ENCODE data around the gene STUB1. TPM values are rescaled to one million over a fixed set of nuclear protein-coding genes. Genes with fewer than 3 reads are reported as not detected.
A peak's percentile ranks its signal among the peaks of the same experiment; 100 is the strongest.

Gene STUB1
- total and polyA plus RNA-seq, 2 of the 8 experiments (the other 6 are each of a cell fraction or from before 2014, with no cell fraction given): 89.9 to 103 TPM

GRCh38 chr16:659618-660017 lies 20.6 kb upstream of the STUB1 start:
- H2AFZ ChIP-seq (ENCODE audit: low read length): no peak overlapping the region
- no peak overlapping the region for H3K14ac ChIP-seq (ENCODE audit: insufficient read length)
- no peak overlapping the region for H2AK5ac ChIP-seq (ENCODE audit: low read depth, low read length)
- no peaks in the 10 kb centered on the region for H3K79me1 ChIP-seq (ENCODE audit: low read depth, low read length)
- H3K4ac ChIP-seq (replicated peaks; ENCODE audit: insufficient read length, low read depth, low read length): no peak overlapping the region
- no peak overlapping the region for H2BK12ac ChIP-seq (ENCODE audit: low read depth, low read length)
- no peak overlapping the region for H2BK20ac ChIP-seq (ENCODE audit: low read length)
- ChIA-PET CTCF (ENCODE audit: partially characterized antibody) (interaction anchor here (0.6 to 11.3 kb wide), 14 partner anchors 9 to 268 kb away, joined by 3 to 104 read pairs (median 5); partner anchors contain the start of genes METTL26, RHBDL1 and WDR90), POLR2A (ENCODE audit: partially characterized antibody) (interaction anchor here (0.7 to 17.4 kb wide), 7 partner anchors 9 to 72 kb away, joined by 3 to 214 read pairs (median 6); partner anchors contain the start of genes JMJD8, RHBDL1, STUB1 and WDR90)
- no peak overlapping the region for H2BK15ac ChIP-seq (ENCODE audit: low read length)
- H3K9me3 ChIP-seq (ENCODE audit: insufficient read depth in 2 of 2, low read depth in 1 of 2, low read length in 1 of 2): no peaks in the 10 kb centered on the region
- no peak overlapping the region for H2BK120ac ChIP-seq (replicated peaks; ENCODE audit: low read depth, low read length)
- H3K4me2 ChIP-seq (ENCODE audit: insufficient read depth in 1 of 2, low read depth in 2 of 2, low read length in 2 of 2): no peak overlapping the region
- H4K91ac ChIP-seq (replicated peaks; ENCODE audit: insufficient read length, low read length): no peak overlapping the region
- H3K4me3 ChIP-seq (ENCODE audit: extremely low read depth in 1 of 4, insufficient read depth in 2 of 4, low read depth in 3 of 4, low read length in 4 of 4): no peak overlapping the region
- 89% methylated on average over 17 of the region's 20 CpGs; no CpG with 5 or more reads in 1 of the 2 experiments for WGBS, 2 experiments (ENCODE audit: extremely low coverage in 1 of 2, insufficient coverage in 1 of 2, insufficient read length in 1 of 2, insufficient replicate concordance in 2 of 2, low coverage in 1 of 2, low lambda C conversion rate in 2 of 2, missing lambda C conversion rate in 1 of 2)
- no peaks in the 10 kb centered on the region for H3K27me3 ChIP-seq (replicated peaks in 1 of 4; ENCODE audit: control insufficient read depth in 3 of 4, extremely low read depth in 1 of 4, insufficient read depth in 3 of 4, low read length in 3 of 4)
- no peak overlapping the region for H3K27ac ChIP-seq (ENCODE audit: low read depth, low read length)
- FAIRE-seq (no peak), DNase-seq (ENCODE audit: low read depth in 1 of 2, low spot score in 2 of 2) (no peak)
- no peak overlapping the region for H3K18ac ChIP-seq (ENCODE audit: extremely low read depth, low read length)
- H3K4me1 ChIP-seq (replicated peaks in 1 of 4; ENCODE audit: control insufficient read depth in 3 of 4, insufficient read depth in 4 of 4, low read length in 3 of 4): peaks cover 0 to 8% (median 1%) of the 10 kb centered on the region in 4 experiments; a peak in 4 of 7 replicates
- no peaks in the 10 kb centered on the region for H3K79me2 ChIP-seq (ENCODE audit: control insufficient read depth in 1 of 2, insufficient read depth in 2 of 2, low read length in 2 of 2)
- H4K8ac ChIP-seq (ENCODE audit: extremely low read depth, insufficient read depth, low read length): peak overlapping the region; percentile 25; the same call in 1 of the 2 replicates
- no peaks in the 10 kb centered on the region for H4K20me1 ChIP-seq (replicated peaks in 1 of 2; ENCODE audit: control insufficient read depth in 1 of 2, insufficient read depth in 2 of 2, low read length in 2 of 2)
- H4K5ac ChIP-seq (ENCODE audit: insufficient read length, low read depth, low read length): no peak overlapping the region
- H3K56ac ChIP-seq (replicated peaks; ENCODE audit: insufficient read length, low read depth, low read length): no peak overlapping the region
- peaks cover 0 to 34% (median 1%) of the 10 kb centered on the region in 4 experiments; a peak in 3 of 8 replicates for H3K36me3 ChIP-seq (ENCODE audit: control insufficient read depth in 2 of 4, insufficient read depth in 4 of 4, low read length in 3 of 4)
- H3K23ac ChIP-seq (ENCODE audit: insufficient read length): no peak overlapping the region
- H3K9ac ChIP-seq (replicated peaks in 1 of 4; ENCODE audit: extremely low read depth in 1 of 4, low read depth in 3 of 4, low read length in 3 of 4): no peak overlapping the region
- H3K23me2 ChIP-seq (ENCODE audit: low read depth, low read length): no peaks in the 10 kb centered on the region
- H2BK5ac ChIP-seq (ENCODE audit: low read depth, low read length): no peak overlapping the region
- no peak for TF ChIP-seq EZH2 (IDR thresholded peaks at IDR 0.05; ENCODE audit: low read depth, low read length, severe bottlenecking)
- no peak for TF ChIP-seq TAF1 (IDR thresholded peaks at IDR 0.05; ENCODE audit: low read depth, low read length)
- TF ChIP-seq MAX (IDR thresholded peaks at IDR 0.05): no peak
- no peak for TF ChIP-seq GTF2F1 (IDR thresholded peaks at IDR 0.05; ENCODE audit: borderline replicate concordance, low read depth, low read length)
- no peak for TF ChIP-seq RAD21 (IDR thresholded peaks at IDR 0.05 in 1 of 2, conservative IDR thresholded peaks at IDR 0.05 in 1 of 2; ENCODE audit: low read depth in 2 of 2, low read length in 2 of 2)
- TF ChIP-seq CHD1 (IDR thresholded peaks at IDR 0.05; ENCODE audit: low read depth, low read length): no peak
